Occipital lobe (tissue), 2 donors: ENCODE data around the gene SCN3B. TPM values are rescaled to one million over a fixed set of nuclear protein-coding genes. Genes with fewer than 3 reads are reported as not detected.

Experiments
- DNase-seq: peaks from one replicate; lab custom pipeline; 2025; lab: John Stamatoyannopoulos, UW
- total RNA-seq: library from RNA; depleted of rRNA; stranded (reverse); fragments of >200 nt; gene quantifications from one replicate; pipeline ENCODE4 v1.2.3, GENCODE V29; 2014

The SCN3B gene
- total RNA-seq, 1 donor from 2014 or later: 54.4 TPM

DNA sequence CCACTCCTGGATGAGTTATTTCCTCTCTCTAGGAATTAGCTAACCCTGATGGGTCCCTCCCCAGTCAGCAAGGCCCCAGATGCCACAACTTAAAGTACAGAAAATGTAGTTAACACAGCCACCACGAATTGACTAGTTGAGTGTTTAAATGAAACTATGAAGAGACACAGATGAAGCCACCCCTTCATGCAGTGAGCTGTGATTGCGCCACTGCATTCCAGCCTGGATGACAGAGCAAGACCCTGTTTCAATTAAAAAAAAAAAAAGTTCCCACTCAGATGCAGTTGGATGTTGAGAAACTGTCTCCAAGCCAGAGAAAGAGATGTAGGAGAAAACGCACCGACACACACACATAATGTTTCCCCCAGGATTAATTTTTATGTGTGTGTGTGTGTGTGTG is 53.3 kb downstream of the SCN3B start:
- DNase-seq: no peak

DNA sequence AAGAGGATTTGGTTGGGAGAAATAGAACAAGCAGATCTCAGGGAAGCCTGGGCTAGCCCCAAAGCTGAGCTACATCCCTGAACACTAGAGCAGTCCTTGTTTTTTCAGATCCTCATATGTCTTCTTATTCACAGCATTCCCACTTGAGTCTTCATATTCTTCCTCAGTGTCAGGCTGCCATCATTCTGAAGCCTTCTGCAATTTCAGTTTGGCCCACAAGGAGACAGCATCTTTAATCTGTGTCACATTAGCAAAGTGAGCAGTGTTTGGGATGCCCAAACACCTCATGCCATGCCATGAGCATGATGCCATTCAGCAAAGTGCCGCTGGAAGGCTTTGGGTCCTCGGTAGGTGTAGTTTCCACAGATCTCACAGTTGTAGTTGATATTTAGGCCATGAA is 56.6 kb downstream of the SCN3B start:
- no peak for DNase-seq

DNA sequence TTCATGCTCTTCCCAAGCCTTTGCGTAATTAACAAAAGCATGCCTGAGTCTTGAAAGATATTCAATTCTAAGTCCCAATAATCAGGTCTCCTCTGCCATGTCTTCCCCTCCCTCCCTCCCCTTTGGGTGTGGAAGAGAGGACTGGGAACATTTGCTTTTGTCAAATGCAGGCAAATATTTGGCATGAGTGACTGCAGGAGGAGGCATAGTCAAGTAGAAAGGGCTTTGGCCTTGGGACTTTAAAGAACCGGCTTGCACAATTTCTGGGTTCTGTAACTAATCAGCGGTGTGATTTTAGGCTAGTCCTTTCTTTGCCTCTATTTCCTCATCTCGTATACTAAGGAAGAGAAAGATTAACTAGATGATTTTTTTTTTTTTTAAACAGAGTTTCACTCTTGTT is 59.5 kb downstream of the SCN3B start:
- DNase-seq: no peak

DNA sequence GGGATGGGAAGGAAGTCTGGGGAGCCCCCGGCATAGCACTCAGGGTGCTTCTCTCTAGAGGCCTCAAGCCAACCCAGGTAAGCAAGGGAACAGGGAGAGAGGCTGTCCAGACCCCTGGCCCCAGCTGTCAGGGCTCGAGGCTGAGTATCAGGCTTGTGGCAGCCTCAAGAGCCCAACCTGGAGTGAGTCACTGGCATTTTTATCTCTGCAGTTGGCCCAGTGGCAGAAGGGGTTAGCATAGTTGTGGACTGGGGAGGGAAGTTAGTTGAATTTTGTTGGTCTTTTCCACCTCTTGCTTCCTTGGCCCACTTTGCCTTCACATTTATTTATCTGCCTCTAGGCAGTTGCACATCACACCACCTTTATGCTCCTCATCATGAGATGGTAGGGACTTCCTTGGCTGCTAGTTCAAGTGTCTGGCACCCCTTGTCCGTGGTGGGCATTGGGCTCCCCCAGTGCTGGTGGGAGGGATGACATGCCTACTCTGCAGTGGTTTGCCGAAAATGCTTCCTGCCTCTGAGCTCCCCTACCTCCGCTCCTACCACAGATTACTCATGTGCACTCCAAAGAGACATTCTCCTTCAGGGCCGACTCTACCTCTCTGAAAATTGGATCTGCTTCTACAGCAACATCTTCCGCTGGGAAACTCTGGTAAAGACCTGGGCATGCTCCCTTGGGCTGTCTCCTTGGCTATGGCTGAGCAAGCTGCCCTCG is 60.1 kb downstream of the SCN3B start:
- no peak for DNase-seq

DNA sequence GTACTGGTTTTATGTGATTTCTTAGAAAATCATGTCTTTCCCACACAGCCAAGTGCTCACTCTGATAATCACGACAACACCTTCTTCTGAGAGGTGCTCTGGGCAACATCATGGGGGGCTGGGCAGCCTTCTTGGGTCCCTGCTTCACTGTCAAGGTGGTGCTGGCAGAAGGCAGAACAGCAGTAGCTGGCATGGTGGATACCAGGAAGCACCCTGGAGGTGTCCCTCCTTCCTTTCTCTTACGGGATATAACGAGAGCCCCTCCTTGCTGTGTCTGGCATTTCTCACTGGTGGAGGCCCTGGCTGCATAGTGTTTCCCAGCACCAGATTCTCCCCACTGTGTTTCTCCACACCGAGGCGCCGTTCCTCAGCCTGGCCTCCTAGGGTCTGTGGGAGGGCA is 60.9 kb downstream of the SCN3B start:
- DNase-seq: no peak

DNA sequence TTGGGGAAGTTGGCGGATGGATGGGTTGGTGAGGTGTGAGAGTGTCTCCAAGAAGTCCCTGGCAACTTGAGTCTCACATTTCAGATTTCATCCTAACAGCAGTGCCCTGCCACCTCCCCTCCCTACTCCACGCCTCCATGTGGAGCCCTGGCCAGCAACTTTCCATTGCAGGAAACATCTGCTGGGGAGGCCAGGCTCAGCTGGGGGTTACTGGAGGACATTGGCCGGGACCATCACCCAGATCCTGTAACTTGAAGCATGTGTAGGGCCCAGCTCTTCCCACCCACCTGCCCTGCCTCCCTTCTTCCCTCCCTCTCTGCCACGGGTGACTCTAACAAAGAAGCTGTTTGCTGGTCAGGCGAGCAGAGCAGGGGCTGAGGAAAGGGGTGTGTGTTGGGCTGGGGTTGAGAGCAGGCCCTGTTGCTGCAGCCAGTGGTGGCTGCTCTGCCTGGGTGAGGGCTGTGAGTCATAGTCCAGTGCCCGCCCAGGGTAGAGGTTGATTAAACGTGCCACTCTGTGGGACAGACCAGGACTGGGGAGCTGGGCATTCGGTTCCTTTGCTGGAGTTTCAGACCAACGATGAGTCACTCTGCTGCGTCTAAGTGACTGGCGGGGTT is 64.0 kb downstream of the SCN3B start:
- DNase-seq: no peak

DNA sequence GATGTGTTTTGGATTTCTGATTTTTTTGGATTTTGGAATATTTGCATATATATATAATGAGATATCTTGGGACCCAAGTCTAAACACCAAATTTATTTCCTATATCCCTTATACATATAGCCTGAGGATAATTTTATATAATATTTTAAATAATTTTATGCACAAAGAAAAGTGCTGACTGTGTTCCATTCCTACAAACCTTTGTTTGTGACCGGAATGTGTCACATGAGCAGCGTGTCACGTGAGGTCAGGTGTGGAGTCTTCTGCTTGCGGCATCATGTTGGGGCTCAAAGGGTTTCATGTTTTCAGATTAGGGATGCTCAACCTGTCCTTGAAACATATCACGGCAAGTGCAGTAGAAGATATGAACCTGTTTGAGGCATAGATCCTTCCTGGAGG is 65.6 kb downstream of the SCN3B start:
- no peak for DNase-seq

DNA sequence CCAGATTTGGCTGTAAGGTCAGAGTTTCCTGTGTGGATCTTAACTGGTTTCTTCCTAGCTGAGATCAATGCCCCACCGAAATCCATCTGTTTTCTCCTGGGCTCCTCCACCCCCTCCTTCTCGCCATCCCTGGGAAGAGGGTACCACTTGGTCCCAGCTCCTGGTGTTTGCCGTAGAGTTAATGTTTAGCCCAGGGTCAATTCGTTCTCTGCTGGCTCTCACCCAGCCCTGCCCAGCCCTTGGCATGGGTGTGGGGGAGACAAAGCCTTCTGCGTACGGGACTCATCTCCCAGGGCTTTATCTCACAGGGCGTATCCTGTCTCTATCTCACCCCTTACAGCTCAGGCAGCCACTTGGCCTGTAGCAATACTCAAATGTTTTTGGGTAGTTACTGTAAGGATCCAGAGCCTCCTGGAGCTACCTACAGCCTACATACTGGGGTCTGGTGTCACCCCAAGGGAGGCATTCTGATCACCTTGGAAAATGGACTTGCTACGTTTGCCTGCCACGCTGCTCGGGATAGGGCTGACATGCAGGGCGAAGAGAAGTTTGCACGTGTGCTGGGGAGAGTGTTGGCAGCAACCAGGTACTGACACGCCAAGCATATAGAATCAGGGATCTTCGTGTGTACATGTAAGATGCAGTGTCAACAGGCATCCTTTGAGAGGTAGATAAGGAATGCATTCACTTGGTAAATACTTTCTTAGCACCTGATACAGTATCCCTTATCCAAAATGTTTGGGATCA is 66.1 kb downstream of the SCN3B start:
- DNase-seq: no peak

DNA sequence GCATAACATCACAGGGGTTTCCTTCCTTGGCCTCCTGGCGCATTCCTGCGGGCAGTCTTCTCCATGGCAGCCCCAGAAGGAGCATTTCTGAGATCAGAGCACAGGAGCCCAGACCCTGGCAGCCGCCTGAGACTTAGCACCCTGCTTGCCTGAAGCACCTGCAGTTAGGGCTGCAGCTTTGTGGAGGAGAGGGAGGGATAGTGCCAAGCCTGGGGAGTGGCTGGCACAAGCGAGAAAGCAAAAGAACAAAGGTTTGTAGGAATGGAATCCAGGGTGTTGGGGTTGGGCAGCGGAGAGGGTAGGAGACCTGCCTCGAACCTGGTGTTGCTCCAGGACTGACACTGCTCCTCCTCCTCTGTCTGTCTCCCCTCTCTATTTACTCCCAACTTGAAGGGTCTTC is 66.9 kb downstream of the SCN3B start:
- no peak for DNase-seq

DNA sequence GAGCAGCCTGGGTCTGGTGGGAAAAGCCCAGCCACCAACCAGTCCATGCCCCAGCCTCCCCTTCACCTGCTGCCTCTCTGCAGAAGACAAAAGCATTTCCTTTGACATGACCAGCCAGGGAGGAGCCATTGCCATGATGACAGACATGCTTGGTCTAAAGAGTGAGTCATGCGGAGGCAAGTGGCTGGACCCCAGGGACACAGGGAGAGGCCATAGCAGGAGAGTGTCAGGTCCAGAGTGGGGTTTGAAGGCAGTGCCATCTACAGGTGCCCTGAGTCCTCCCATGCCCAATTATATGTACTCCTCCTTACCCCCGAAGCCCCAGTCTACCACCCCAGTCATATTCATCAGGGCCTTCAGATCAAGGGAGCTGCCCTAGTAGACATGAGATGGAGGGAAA is 67.4 kb downstream of the SCN3B start:
- no peak for DNase-seq

DNA sequence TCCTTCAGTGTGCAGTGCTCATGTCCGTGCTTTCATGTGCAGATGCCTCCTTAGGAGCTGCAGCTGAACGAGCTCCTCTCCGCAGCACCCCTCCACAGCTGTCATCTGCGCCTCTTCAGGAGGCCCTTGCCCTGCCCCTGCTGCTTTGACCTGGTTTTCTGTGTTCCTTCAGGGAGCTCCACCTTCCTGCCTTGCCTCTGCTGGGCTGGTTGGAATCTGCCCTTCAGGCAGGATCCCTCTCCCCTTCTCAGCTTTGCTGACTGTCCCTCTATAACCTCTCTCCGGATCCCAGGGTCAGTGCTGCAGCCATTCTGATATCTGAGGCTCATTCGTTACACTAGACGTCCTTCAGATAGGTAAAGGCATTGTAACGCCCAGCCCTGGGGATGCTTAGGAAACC is 67.9 kb downstream of the SCN3B start:
- DNase-seq: no peak

DNA sequence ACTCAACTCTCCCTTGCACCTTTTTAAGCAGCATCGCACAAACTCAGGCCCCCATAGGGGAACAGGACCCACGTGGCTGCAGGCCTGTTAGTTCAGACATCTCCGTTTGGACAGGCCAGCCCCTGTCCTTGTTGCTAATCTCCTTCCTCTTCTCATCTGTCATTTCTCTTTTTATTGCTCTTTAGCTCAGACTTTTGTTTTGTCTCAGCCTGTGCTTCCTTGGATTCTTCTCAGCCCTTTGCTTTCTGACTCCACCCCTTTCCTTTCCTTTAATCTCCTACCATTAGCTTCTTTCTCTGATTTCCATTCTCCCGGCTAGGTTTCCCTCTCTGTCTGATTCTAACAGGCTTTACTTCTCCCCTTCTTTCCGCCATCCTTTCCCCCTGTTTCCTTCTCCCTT is 68.7 kb downstream of the SCN3B start:
- no peak for DNase-seq

DNA sequence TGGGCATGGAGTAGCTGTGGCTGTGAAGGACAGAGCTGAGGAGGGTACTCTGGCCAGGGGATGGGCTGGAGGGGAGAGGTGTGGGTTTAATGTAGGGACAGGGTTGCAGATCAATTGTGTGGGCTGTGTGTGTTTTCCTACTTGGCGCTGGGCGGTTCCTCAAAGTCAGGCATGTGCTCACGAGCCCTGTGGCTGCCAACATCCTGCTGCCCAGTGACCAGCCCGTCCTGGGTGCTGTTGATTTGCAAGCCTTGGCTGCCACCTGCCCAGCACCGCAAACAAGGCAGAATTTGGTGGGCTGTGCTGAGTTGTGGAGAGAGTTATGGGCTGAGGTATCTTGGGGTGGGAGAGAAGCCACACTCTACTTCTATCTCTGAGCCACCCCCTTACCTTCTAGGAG is 69.2 kb downstream of the SCN3B start:
- DNase-seq: no peak

DNA sequence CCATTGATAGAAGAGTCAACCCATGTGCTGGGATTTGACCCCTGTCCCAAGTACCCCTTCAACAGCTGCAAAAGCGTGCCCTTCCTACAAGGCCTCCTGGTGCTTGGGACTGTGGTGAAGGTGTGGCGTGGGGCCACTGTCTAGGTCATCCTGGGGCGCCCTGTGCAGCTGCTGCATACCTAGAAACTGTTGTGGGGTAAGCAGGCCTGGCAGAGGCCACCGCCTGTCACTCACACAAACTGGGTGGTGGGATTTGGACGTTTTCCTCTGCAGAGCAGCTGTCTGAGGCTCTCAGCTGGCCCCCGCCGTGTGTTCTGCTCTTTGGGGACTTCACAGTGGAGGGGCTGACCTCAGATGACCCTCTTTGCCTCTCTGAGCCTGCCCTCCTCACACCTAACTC is 69.7 kb downstream of the SCN3B start:
- DNase-seq: no peak

DNA sequence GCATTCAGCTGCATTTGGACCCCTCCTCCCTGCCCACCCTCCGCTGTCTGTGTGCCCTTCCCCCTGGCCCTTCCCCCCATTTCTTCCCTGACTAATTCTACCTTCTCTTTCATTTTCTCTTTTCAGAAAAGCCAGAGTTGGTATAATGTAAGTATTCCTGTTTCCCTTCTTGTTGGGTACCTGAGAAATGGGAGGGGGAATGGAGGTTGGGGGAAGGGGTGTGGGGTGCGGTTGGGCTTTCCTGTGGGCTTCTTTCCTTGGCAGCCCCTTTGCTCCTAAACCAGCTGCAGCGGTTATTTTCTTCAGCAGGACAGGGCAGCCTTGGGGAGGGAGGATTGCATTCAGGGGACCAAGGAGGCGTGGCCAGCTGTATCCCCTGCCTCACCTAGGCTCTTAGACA is 70.2 kb downstream of the SCN3B start:
- DNase-seq: no peak

DNA sequence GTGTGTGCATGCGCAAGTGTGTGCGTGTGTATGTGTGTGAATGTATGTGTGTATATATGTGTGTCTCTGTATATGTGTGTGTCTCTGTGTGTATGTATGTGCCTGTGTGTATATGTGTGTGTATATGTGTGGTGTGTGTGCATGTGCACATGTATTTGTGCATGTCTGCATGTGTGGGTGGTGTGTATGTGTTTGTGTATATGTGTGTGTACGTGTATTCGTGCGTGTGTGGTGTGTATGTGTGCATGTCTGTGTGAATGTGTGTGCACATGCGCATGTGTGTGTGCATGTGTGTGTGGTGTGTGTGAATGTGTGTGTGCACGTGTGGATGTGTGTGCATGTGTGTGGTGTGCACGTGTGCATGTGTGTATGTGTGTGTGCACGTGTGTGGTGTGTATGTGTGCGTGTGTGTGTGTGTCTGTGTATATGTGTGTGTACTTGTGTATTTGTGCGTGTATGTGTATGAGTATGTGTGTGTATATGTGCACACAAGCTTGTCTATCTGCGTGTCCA is 71.4 kb downstream of the SCN3B start:
- no peak for DNase-seq

DNA sequence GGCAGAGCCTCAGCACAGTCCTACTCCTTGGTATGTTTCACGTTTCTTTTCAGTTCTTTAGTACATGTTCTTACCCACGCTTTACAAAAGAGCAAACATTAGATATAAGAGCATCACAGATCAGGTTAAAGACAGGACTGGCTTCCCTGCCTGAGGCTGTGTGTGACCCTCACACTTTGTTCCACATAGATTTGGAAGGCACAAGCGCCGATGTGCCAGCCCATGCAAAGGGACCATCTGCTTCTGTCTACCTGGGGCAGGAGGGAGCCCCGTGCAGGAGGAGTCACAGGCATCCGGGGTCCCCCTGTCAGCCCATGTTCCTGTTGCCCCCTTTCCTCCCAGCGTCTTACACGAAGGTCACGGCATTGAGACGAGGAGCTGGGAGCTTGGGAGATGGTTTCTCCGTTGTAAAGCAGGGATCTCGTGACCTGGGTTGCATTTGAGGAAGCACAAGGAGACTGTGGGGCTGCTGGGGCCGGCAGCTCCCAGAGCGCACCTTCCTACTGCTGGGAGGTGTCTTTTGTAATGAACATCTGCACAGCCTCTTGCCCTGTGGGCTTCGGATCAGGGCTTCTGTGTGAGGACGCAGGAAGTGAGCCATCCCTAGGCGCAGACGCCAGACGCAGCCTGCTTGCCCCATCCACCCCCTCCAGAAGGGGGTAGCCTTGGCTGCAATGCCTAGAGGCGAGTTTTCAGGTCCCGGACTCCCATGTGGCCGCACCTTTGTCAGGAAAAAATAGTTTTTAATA is 72.6 kb downstream of the SCN3B start:
- DNase-seq: no peak

DNA sequence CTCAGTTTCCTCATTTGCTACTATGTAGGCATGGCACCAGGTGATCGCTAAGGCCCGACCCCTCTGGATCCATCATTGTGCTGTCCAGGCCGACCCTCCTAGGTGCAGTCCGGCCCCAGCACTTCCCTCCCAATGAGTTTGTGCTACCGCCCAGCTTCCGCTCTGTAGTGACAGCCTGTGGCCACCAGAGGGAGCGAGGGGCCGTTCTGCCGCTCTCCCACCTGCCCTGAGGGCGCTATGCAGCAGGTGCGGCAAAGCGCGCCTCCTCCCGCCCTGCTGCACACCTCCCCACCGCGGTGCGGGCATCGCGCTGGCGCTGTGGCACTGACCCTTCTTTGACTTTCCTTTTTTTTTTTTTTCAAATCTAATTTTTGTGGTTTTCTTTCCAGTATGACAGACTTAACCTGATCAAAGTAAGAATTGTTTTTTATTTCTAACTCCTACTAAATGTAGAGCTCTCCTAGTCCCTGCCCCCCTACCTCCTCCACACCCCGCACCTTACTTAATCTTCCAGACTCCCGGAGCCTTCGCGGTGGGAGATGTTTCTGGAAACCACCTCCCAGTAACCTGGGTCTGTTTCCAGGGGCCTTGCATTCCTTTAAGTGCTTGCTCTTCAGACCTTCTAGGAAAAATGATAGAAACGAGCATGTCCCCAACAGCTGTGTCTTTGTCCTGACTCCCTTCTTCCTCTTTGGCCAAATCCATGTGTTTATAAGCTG is 73.7 kb downstream of the SCN3B start:
- DNase-seq: peak; percentile 25

DNA sequence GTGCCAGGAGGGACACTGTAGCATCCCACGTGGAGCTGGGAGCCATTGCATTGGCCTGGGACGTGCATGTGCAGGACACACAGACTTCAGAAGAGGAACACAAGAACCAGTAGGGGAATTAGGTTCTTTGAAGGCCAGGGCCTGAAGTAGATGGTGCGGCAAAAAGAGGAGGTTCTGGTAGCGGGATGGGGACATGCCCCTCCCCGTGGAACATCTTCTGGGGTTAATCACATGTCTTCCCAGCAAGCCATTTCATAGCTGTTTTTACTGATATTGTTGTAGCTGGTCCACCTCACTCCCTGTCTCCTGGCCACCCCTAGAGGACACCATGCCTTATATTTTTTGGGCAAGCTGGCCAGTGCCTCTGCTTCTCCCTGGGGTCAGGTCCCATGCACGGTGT is 74.3 kb downstream of the SCN3B start:
- no peak for DNase-seq

DNA sequence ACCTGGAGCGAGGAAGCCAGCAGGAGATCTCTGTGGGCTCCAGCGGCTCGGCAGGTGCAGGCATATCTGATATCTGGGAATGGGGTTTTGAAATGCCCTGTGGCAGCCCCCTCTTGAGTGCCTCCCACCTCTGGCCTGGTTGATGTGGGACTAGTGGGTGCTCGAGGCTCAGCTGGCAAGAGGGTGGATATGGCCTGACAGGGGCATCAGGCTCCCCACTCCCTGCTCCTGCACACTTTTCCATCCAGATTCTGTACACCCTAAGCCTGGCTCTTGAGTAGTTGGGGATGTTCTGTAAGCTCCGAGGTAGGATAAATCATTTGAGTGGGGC is 75.0 kb downstream of the SCN3B start:
- DNase-seq: no peak
